Measurements from ENCODE around the gene SCN1B. TPM values are rescaled to one million over a fixed set of nuclear protein-coding genes. Genes with fewer than 3 reads are reported as not detected.

Gene SCN1B
- total and polyA plus RNA-seq, 2 of the 13 experiments (the other 11 are each of a cell fraction or from before 2014, with no cell fraction given) = 2.7 to 20.1 TPM

DNA sequence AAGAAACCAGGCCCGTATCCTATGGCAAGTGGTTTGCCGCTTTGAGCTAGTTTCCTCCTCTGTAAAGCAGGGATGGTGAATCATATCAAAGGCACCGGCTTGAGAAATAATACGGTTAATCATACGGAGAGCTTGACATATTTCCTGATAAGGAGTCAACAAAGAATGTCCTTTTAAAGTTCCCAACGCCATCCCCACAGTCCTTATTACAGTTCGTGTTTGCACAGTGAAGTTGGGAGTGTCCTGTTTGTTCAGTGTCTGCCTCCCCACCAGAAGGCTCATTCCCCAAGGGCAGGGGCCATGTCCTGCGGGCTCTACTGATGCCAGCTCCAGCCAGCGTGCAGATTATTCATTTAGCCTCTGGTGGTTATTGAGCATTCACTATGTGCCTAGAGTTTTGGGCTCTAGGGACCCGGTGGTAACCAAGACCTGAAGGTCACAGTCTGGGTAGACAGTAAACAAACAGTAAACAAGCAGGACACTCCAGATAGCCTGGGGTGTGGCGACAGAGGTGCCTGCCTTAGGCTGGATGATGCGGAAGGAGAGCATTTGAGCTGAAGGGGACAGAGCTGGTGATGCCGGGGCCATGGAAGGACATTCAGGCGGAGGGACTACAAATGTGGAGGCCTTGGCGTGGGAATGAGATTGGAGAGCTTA, 23.8 kb upstream of the SCN1B start (continued):
- TF ChIP-seq HNRNPLL (IDR thresholded peaks at IDR 0.05; ENCODE audit: low read depth, low read length, poor library complexity, severe bottlenecking) = no peak
- TF ChIP-seq ZFY (CRISPR knock-in tag; IDR thresholded peaks at IDR 0.05) = peak; percentile 37; the same call in 1 of the 2 replicates
- TF ChIP-seq, protein P1, sequence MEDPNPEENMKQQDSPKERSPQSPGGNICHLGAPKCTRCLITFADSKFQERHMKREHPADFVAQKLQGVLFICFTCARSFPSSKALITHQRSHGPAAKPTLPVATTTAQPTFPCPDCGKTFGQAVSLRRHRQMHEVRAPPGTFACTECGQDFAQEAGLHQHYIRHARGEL (CRISPR knock-in tag; IDR thresholded peaks at IDR 0.05) = no peak
- TF ChIP-seq THYN1 (CRISPR knock-in tag; IDR thresholded peaks at IDR 0.05; ENCODE audit: borderline replicate concordance, low read depth) = no peak
- no peak for TF ChIP-seq ZNF101 (CRISPR knock-in tag; IDR thresholded peaks at IDR 0.05; ENCODE audit: borderline replicate concordance, low read depth)
- TF ChIP-seq ZNF451 (CRISPR knock-in tag; IDR thresholded peaks at IDR 0.05) = no peak
- TF ChIP-seq, protein P2, sequence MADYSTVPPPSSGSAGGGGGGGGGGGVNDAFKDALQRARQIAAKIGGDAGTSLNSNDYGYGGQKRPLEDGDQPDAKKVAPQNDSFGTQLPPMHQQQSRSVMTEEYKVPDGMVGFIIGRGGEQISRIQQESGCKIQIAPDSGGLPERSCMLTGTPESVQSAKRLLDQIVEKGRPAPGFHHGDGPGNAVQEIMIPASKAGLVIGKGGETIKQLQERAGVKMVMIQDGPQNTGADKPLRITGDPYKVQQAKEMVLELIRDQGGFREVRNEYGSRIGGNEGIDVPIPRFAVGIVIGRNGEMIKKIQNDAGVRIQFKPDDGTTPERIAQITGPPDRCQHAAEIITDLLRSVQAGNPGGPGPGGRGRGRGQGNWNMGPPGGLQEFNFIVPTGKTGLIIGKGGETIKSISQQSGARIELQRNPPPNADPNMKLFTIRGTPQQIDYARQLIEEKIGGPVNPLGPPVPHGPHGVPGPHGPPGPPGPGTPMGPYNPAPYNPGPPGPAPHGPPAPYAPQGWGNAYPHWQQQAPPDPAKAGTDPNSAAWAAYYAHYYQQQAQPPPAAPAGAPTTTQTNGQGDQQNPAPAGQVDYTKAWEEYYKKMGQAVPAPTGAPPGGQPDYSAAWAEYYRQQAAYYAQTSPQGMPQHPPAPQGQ (CRISPR knock-in tag; IDR thresholded peaks at IDR 0.05; ENCODE audit: borderline replicate concordance) = no peak
- TF ChIP-seq HNRNPUL1 (IDR thresholded peaks at IDR 0.05; ENCODE audit: low read depth, low read length) = no peak
- TF ChIP-seq, protein P3, sequence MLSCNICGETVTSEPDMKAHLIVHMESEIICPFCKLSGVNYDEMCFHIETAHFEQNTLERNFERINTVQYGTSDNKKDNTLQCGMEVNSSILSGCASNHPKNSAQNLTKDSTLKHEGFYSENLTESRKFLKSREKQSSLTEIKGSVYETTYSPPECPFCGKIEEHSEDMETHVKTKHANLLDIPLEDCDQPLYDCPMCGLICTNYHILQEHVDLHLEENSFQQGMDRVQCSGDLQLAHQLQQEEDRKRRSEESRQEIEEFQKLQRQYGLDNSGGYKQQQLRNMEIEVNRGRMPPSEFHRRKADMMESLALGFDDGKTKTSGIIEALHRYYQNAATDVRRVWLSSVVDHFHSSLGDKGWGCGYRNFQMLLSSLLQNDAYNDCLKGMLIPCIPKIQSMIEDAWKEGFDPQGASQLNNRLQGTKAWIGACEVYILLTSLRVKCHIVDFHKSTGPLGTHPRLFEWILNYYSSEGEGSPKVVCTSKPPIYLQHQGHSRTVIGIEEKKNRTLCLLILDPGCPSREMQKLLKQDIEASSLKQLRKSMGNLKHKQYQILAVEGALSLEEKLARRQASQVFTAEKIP (CRISPR knock-in tag; IDR thresholded peaks at IDR 0.05; ENCODE audit: borderline replicate concordance) = no peak
- TF ChIP-seq ZNF776 (CRISPR knock-in tag; IDR thresholded peaks at IDR 0.05) = 0 out of 2 replicates have a peak, but pooled peaks have one; percentile 14
- no peak; the same call in 1 of the 2 replicates for TF ChIP-seq ETV6 (CRISPR knock-in tag; conservative IDR thresholded peaks at IDR 0.05)
- TF ChIP-seq ZNF569 (CRISPR knock-in tag; IDR thresholded peaks at IDR 0.05; ENCODE audit: borderline replicate concordance) = no peak
- TF ChIP-seq, protein P4, sequence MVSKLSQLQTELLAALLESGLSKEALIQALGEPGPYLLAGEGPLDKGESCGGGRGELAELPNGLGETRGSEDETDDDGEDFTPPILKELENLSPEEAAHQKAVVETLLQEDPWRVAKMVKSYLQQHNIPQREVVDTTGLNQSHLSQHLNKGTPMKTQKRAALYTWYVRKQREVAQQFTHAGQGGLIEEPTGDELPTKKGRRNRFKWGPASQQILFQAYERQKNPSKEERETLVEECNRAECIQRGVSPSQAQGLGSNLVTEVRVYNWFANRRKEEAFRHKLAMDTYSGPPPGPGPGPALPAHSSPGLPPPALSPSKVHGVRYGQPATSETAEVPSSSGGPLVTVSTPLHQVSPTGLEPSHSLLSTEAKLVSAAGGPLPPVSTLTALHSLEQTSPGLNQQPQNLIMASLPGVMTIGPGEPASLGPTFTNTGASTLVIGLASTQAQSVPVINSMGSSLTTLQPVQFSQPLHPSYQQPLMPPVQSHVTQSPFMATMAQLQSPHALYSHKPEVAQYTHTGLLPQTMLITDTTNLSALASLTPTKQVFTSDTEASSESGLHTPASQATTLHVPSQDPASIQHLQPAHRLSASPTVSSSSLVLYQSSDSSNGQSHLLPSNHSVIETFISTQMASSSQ (IDR thresholded peaks at IDR 0.05; ENCODE audit: low read depth) = peak; percentile 78
- TF ChIP-seq, protein P4 (CRISPR knock-in tag; IDR thresholded peaks at IDR 0.05; ENCODE audit: borderline replicate concordance) = peak; percentile 95
- no peak for TF ChIP-seq ZNF546 (CRISPR knock-in tag; conservative IDR thresholded peaks at IDR 0.05)
- TF ChIP-seq MXI1 (IDR thresholded peaks at IDR 0.05; ENCODE audit: borderline replicate concordance, low read depth, low read length) = peak; percentile 54; the same call in 1 of the 3 replicates
- peak; percentile 42; the same call in 1 of the 2 replicates for TF ChIP-seq ZNF652 (CRISPR knock-in tag; IDR thresholded peaks at IDR 0.05; ENCODE audit: borderline replicate concordance, low read depth)
